NOMO-1 treated with DMSO at 0.1 percent for 48 hours (cell line): ENCODE measurements around the gene CACNA2D3.
A peak's percentile ranks its signal among the peaks of the same experiment; 100 is the strongest.

Source experiments
- DNase-seq: peaks from one replicate; lab custom pipeline; 2025; ENCODE audit not compliant: unreplicated experiment; lab: John Stamatoyannopoulos, UW

Gene CACNA2D3

DNA sequence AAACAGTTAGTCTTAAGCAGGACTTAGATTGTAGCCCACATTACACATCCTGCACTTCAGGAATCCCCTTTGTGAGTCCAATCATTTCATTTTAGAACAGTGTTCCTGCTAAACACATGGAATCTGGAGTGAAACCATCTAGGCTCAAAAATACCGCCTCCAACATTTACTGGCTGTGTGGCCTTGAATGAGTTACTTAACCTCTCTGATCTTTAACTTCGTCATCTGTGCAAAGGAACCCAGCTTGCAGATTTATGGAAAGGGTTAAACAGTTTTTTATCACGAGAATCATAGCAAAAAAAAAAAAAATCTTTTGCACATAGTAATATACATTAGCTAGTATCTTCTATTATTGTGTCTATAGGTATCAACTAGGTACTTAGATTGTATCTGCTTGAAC, 813.5 kb downstream of the CACNA2D3 start:
- DNase-seq = no peak

DNA sequence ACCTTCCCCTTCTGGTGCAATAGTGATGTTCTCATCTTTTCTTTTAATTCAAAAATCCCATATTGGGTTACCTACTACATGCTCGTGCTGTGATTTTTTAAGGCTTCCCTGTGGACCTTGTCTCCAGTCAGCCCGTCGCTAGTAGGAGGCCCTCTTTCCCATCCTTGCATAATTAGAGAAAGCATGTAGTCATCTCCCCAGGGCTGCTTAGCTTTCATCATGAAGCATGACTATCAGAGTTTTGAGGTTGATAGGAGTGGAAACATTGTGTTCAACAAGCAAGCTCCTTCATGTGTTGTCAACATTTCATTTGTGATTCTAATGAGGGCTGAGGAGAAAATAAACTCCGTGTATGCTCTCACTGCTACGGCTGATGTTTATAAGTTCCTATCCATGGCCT, 814.2 kb downstream of the CACNA2D3 start:
- no peak for DNase-seq

DNA sequence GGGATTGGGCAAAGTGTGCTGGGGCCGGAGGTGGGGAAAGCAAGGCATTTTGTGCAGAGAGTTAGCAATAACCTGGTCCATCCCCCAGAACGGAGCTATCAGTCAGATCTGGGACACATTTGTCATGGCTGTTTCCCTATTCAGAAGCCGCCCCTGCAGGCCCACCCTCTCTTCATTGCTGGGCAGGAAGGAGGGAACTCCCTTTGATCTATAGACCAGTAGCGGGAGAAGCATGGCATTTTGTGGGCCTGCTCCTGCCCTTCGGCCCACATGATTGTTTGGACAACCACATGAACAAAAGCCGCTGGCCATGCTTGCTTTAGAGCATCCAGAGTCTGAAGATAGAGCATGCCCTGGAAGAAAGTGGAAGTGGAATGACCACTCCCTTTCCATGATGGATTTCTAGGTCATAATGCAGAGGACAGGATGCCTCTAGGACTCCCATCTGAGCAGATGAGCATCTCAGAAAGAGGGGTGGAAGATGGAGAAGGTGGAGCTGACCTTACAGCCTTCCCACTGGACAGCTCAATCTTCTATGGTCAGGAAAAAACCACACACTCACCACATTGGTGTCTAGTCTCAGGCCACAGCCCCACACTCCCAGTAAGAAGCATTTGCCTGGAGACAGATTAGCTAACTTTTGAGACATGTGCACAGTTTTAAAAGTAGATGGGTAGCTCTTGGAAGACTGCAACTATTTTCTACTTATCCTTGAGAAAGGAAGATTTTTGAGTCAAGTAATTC, 817.4 kb downstream of the CACNA2D3 start:
- DNase-seq = no peak

DNA sequence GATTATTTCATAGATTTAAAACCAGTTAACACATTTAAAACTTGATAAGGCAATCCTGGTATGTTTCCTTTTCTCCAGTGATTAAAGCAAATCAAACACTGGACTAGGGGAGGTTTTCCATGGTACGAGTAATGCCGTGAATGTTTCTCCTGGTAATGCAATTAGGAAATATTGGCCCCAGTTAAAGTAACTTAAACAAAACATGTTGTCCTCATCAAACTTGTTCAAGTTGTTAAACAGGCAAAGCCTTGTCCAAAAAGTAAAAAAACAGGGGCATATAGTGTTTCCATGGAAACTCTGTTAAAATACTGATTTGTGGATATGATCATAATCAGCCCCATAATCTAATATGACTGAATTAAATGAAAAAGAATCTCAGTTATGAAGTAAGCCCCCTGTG, 818.6 kb downstream of the CACNA2D3 start:
- no peak for DNase-seq

DNA sequence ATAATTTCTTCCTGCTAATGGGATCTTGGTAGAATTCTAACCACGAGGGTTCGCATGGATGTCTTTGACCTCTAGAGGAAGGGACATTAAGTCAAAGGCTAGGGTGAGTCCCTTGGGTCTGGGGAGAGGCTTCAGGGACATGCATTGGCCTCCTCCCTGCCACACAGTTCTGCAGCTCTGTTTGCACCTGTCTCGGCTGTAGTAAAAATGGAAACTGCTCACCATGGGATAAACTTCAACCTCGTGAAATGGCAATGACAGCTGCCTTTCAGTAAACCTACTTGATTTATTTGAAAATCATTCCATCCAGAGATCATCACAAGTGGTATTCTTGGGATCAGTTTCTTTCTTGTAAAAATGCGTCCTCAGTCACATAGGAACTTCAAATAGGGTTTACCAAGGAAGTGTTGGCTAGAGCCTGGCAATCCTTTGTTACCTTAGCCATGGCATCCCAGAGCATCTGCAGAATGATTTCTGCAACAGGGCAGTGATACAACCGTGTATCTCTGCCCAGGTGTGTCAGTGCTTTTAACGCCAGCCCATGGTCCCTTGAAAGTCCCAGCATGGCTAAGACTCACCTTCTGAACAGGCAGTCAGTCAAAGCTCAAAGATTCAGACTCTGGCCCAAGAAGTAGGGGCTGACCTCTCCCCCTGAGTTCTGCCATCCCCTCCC, 819.5 kb downstream of the CACNA2D3 start:
- DNase-seq = no peak

DNA sequence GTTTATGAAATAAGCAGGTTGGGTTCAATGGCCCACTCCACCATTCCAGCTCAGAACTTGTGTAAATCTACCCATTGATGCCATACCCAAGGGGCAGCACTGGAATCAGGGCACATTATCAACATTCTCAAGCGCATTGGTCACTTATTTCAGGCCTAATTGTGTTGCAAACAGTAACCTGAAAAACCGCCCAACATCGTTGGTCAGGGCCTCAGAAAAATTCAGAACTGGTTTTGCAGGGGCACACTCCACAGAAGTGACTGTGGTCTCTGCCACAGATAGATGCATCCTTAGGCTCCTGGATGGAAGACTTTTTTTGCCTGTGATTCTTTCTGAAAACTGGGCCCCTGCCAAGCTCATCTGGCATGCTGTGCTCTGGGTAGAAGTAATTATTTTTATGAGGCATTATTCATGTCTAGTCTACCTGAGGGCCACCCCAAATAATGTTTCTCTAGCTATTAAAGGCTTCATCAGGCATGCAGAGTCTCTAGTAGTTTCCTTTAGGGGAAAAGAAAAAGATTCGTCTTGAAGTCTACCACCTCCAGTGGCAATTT, 827.2 kb downstream of the CACNA2D3 start:
- DNase-seq = no peak

DNA sequence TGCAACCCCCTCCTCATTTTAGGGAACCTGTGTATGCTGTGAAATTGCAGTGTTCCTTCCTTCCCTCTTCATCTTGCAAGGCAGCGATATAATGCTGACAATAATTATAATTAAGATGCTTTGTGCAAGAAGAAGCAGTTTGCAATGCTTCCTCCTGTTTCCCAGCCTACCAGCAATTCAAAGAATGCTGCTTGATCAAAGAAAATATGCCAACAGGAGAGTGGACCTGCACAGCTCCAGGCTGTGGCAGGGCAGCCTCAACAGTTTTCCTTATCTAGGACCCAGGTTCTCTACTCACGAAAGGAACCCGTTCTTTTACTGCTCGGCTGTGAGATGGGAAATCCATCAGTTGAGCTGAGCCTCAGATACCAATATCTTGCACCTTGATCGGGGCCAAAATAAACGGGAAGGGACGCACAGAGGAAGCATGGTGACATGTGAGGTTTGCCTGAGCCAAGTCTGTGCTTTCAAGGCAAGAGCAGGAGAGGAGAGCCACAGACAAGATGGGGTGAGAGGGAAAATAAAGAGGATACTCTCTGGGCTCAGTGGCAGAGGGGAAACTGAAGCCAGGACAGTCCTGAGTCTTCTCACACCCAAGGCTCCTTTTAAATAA, 828.1 kb downstream of the CACNA2D3 start:
- no peak for DNase-seq

DNA sequence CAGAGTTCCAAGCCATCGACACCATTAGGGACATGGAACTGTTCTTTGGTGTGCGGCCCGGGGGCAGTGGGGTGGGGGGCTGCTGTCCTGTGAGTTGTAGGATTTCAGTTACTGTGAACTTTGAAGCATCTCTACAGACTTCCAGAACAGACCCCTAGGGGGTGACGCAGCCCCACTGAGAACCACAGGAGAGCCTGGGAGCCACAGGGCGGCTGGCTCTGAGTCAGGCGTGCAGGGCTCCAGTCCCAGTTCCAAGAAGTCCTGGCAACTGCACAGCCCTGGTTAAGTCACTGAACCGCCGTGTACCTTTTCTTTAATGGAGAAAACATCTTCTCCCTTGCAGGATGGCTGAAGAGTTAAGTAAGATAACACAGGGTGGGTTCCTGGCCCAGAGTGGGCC, 829.1 kb downstream of the CACNA2D3 start:
- peak; percentile 23 for DNase-seq

DNA sequence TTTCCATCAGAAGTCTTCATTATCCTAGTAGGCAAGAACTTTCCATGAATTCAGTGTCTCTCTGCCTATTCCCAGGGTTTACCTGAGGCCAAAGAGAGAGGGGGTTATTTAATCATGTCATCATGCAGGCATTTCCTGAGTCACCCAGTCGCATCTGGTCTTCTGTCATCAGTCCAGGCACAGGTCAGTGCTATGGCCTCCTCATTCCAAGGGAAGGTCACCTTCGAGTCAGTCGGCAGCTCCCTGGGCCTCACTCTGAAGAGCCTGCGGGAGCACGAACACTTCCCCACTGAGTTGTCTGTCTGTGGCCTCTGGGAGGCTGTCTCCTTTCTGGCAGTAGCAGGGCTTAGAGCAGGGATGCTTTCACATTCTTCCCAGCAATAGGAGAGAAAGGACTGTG, 831.7 kb downstream of the CACNA2D3 start:
- DNase-seq = no peak

DNA sequence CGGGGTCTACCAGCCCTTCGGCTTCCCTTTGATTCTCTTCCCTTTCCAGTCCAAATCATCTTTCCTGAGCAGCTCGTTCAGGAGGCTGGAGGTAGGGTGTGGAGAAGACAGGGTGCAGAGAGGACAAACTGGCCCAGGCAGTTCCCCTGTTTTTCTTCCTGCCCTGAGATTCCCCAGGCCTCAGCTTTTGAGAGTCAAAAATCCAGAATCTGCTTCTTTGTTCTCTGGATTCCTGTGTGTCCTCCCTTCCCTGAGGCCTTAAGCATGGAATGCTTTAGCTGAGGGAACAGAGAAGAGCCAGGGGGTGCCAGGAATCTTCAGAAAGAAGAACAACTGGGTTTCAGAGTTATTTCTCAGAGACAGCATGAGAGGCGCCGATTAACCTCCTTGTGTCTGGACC, 832.2 kb downstream of the CACNA2D3 start:
- no peak for DNase-seq

DNA sequence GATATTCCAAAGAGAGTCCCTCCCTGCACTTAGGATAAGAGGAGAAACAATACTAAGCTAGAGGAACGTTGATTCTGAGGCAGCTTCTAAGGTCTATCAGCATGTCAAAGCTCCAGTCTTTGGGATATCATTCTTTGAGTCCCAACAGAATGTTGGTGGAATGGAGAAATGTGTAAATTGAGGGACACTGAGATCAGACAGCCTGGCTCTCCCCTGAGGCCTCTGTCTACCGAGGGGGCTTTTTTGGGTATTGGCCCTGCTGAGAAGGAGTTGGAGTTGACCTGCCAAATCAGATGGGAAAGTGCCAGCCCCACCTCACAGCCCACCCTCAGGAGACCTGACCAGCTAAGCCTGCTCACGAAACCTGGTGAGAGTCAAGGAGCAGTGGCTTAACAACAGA, 833.1 kb downstream of the CACNA2D3 start:
- DNase-seq = no peak

DNA sequence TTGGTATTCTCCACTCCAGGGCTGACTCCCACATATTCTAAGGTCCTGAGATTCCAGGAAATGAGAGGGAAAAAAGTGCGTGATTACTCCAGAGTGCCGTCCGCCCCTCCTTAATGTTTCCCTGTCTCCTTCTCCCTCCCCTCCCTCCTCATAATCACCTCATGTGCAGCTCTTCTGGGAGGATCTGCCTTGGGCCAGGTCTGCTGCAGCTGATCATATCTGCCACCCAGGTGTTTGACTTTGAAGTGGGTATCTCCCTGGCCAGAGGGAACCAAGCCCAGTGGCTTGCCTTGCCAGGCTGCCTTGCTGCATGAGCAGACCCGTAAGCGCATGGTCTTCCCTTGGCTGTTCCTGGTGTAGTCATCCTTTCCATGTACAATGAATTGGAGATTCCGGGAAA, 833.6 kb downstream of the CACNA2D3 start:
- DNase-seq = no peak

DNA sequence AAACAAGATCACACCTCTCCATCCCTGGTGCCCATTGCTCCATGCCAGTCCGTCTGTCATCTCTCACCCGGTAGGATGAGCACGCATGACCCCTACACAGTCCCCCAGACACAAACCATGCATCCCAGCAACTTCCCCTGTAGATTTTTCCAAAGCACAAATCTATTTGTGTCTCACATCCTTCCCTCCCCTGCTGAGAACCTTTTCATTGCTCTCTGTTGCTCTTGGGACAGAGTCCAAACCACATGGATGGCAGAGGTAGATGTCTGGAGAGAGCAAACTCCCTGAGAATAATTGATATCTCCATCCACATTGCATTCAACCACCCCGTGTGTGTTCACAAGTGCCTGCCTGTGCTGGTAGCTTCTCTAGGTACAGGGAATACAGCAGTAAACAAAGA, 835.4 kb downstream of the CACNA2D3 start:
- no peak for DNase-seq

DNA sequence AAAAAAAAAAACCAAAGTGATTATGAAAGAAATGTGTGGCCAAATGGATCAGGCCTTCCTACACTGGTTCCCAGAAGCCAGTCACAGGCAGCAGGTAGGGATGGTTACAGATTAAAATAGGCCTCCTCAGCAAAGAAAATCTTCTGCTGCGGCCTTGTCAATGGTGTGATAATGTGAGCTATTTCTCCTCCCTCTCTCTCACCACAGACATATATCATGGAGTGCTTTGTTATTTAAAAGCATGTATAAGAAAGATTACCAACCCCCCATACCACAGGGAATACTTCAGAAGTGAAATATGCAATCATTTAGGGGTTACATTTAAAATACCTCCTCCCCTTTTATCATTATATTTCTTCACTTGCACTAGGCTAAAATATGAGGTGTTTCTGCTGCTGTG, 837.7 kb downstream of the CACNA2D3 start:
- no peak for DNase-seq

DNA sequence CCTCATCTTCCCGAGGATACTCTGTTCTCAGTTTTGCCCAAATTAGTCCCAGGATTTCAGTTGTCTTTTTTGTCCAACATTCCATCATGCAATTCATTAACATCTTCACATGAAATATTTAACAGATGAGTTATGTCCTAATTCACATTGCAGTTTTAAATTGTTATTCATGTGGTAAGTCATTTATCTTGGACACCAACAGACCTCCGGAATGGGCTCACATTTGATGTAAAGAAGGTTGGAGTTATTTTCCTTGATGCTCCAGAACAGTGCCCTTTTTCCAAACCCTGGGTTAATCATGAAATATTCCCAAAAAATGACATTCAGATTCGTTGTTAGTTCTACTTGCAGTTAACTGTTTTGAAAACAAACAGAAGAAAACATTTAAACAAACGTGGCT, 838.3 kb downstream of the CACNA2D3 start:
- DNase-seq = no peak

DNA sequence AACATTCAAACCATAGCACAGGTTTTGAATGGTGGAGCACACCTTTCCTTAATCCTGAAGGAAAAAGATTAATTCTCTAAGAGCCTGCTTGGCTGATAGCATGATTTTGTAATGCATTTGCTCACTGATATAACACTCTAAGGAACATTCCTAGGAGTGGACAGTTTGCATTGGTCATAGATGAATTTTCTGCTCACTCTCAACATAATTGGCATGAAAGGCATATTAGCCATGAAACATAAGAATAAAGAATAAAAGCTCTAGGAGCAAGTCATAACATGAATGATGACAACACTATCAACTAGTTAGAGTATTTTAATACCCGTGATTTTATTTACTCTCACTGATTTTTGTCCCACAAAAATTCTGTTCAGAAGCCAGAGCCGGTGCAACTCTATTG, 839.8 kb downstream of the CACNA2D3 start:
- DNase-seq = no peak

DNA sequence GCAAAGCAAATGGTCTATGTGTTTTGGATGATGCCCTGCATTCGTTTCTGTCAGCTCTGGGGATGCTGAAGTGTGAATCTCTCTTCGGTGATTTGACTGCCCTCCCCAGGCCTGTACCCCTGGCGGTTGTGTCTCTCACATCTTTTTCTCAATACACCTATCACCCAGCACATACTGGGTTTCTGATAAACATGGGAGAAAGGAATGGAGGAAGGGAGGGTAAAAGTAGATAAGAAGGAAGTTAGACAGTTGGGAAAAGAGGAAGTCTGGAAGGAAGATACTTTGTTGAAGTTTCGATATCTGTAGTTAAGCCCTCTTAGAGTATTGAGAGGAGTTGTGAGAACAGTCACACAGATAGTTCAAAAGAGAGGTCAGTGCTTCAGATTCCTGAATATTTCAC, 841.3 kb downstream of the CACNA2D3 start:
- DNase-seq = peak; percentile 67

DNA sequence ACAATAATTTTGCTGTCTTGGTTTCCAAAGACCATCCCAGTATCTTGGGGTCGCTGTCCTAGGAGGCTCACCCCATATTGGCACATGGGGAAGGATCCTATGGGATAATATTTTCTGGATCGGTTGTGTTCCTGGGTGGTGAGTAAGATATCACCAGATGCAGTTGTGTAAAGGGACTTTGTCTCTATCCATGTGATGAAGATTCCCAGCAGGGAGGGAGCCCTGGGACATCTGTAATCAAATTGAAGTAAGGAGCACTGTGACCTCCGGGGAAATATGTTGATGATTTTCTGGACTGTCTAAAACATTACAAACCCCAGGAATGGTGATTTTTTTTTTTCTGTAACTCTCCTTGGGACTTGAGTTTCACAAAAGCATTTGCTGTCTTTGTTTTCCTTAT, 841.7 kb downstream of the CACNA2D3 start:
- DNase-seq = no peak

DNA sequence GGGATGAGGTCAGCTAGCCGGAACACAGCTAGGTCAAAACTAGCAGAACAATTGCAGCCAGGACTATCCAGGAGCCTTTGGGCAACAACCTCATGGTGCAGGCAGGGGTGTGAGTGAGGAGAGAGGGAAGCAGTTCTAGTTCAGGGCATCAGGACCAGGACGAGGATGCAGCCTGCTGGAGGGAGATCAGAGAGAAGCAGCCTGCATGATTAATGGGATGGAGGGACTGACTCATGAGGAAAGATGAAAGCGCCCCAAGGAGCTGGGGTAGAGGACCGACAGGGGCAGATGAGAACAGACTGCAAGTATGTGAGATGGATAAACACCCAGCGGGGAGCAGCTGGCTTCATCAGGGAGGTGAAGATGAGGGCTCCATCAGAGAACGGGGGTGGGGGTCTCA, 843.4 kb downstream of the CACNA2D3 start:
- DNase-seq = no peak

DNA sequence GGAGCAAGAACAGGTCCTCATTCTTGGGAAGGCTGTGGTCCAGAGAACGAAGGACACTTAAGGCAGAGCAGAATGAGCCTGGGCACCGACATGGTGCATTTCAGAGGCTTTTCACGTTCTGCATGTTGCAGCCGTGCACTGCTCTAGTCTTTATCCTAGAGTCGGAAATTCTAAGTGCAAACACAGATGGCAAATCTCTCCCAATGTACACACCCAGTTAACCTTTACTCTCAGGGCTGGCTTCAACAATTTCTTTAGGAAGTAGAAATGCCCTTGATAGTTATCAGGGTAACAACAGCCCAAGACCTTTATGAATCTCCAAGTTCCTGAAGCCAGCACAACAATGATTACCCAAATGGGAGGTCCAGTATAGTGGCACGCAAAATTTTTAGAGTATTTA, 844.6 kb downstream of the CACNA2D3 start:
- no peak for DNase-seq

DNA sequence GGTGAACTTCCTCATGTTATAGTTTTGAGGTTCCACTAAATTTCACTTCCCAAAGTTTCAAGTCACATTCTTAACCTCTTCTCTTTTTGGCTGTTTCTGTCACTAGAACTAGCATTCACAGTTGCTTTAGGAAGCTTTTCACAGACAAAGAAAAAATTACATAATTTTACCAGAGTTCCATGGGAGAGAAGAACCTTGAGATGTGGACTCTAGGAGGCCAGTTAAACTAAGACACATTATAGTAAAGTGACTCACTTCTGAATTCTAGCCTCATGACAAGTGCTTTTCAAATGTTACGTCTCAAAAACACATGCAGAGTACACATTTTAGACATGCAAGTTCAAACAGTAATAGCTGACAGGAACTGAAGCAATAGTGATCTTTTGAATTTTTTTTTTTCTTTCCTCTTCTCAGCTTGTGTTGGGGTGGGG, 845.4 kb downstream of the CACNA2D3 start:
- DNase-seq = peak; percentile 90

DNA sequence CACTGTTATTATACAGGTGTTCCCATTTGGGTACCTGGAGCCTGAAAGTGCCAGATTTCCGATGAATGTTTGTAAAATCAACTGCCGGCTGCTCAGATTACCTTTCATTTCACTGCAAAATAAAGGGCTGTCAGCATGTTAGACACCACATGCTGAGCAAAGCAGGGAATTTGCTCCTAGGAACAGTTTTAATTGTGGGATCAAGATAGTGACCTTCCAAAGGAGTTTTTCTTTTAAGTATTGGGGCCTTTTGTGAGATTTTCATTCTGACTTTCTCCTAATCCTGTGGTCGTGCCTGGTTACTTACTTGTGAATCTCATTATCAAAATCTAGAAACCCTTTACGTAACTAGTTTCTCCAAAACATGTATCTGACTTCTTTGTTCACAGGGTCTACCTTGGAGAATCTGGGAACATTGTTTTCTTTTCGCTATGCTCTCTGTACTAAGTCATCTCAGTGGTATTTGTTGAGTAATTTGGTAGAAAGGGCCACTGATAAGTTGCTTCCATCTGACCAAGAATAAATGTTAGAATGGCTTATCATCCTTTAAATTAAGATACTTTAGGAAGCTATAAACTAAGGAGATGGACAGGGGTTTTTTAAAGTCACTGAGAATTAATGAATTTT, 846.3 kb downstream of the CACNA2D3 start:
- no peak for DNase-seq
